CD4-positive, alpha-beta T cell (primary cell): Measurements from ENCODE around the gene EXOC3. TPM values are rescaled to one million over a fixed set of nuclear protein-coding genes. Genes with fewer than 3 reads are reported as not detected.
A peak's percentile ranks its signal among the peaks of the same experiment; 100 is the strongest.

Experiments
- ATAC-seq: fragments of 200-7000 bp; cut with Tn5 transposase; one replicate; pipeline ENCODE4 v1.10.0; 2022; ENCODE audit warnings: mild to moderate bottlenecking; ENCODE audit not compliant: poor library complexity
- CTCF ChIA-PET: fragments of 350-600 bp; sonication (Branson Sonifier 250); formaldehyde crosslinking; loops from one replicate; lab custom pipeline; 2021; ENCODE audit warnings: antibody characterized with exemption, inconsistent platforms; lab: Charles Lee
- POLR2A ChIA-PET: fragments of 350-600 bp; sonication (Branson Sonifier 250); formaldehyde crosslinking; loops from one replicate; lab custom pipeline; 2021; ENCODE audit warnings: antibody characterized with exemption, inconsistent platforms; lab: Charles Lee
- DNase-seq, 14 experiments: peaks; one replicate each; pipeline ENCODE4 v3.0.0-alpha.2; 2013 to 2020; ENCODE audit warnings: mixed read lengths in 2 of 14
- H3K27ac ChIP-seq, 2 donors: one replicate each; pipeline versions ENCODE4 v1.5.1 to v1.7.0; 2013; ENCODE audit warnings: low read length in 2 of 2, low read depth in 1 of 2, mild to moderate bottlenecking in 1 of 2
- H3K27me3 ChIP-seq, 2 experiments: 1 replicate in 1 of 2; 2 replicates in 1 of 2; pipeline versions ENCODE4 v1.6.1 to v1.7.0; 2013; ENCODE audit warnings: low read length in 2 of 2, control low read depth in 1 of 2, mild to moderate bottlenecking in 1 of 2, moderate library complexity in 1 of 2; ENCODE audit not compliant: insufficient read depth in 2 of 2, control insufficient read depth in 1 of 2
- H3K36me3 ChIP-seq: one replicate; pipeline ENCODE4 v1.6.1; 2013; ENCODE audit warnings: low read length, control low read depth; ENCODE audit not compliant: insufficient read depth
- H3K4me1 ChIP-seq: one replicate; pipeline ENCODE4 v1.6.1; 2013; ENCODE audit warnings: low read length, control low read depth; ENCODE audit not compliant: insufficient read depth
- H3K4me3 ChIP-seq: one replicate; pipeline ENCODE4 v1.5.1; 2013; ENCODE audit warnings: mild to moderate bottlenecking, low read length, moderate library complexity
- H3K9me3 ChIP-seq, 2 experiments: 1 replicate in 1 of 2; 2 replicates in 1 of 2; pipeline versions ENCODE4 v1.6.1 to v1.7.0; 2013; ENCODE audit warnings: low read length in 2 of 2, mild to moderate bottlenecking in 2 of 2, control low read depth in 1 of 2, moderate library complexity in 1 of 2; ENCODE audit not compliant: control insufficient read depth in 1 of 2, insufficient read depth in 1 of 2
- H3K27ac Mint-ChIP-seq: one replicate; pipeline ENCODE4 v1.8.0; 2020; ENCODE audit warnings: mixed read lengths
- H3K27me3 Mint-ChIP-seq: one replicate; pipeline ENCODE4 v1.8.0; 2021; ENCODE audit warnings: mixed read lengths
- H3K36me3 Mint-ChIP-seq: one replicate; pipeline ENCODE4 v1.8.0; 2021; ENCODE audit warnings: low read depth, mixed read lengths
- H3K4me1 Mint-ChIP-seq: one replicate; pipeline ENCODE4 v1.8.0; 2021; ENCODE audit warnings: low read depth, mixed read lengths
- H3K4me3 Mint-ChIP-seq: one replicate; pipeline ENCODE4 v1.8.0; 2020; ENCODE audit warnings: mild to moderate bottlenecking, mixed read lengths
- H3K9me3 Mint-ChIP-seq: one replicate; pipeline ENCODE4 v1.8.0; 2020; ENCODE audit warnings: mixed read lengths
- intact Hi-C, 2 experiments: fragments of 100-400 bp; cut with DNase I in 1 of 2; cut with micrococcal nuclease in 1 of 2; formaldehyde crosslinking; loops; one replicate each; pipeline versions ENCODE4 v1.15.1 to v1.9.0; 2023 to 2025; cut with DNase I, micrococcal nuclease
- total RNA-seq, 174 experiments: library from RNA in 2 of 174; stranded (reverse) in 2 of 174; gene quantifications; one replicate each; pipeline ENCODE4 v1.2.3 and lab custom pipeline; 2021 to 2026
- TF ChIP-seq, protein P1 (sequence below): fragments of 200-600 bp; IDR thresholded peaks from one replicate; pipeline ENCODE4 v1.8.0; 2022; ENCODE audit warnings: antibody characterized with exemption, mild to moderate bottlenecking

EXOC3 gene
- total RNA-seq, 2 experiments from 2014 or later: 82.4 to 84.1 TPM

DNA sequence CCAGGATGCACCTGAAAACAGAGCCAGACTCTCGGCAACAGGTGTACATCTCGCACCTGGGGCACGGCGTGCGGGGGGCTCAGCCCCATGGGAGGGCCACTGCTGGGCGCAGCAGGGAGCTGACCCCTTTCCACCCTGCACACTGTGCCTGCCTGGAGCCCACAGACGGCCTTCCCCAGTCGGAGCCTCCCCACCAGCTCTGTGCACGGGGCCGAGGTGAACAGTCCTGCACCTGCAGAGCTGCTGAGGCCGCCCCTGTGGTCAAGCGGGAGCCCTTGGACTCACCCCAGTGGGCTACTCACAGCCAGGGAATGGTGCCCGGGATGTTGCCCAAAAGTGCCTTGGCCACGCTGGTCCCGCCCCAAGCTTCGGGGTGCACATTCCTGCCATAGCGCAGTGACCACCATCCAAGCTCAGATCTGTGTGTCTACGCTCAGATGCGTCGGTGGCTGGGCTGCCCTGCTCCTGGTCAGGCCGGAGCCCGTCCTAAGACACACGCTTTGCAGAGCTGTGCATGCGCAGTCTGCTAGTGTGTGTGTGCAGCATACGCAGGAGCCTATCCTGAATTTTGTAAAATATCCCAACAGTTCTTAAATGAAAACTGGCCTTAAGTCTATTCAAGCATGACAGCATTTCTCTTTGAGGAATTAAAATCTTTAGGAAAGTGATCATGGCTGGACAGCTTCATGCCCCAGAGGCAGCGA is 8.4 kb upstream of the EXOC3 start:
- no peaks in the 10 kb centered on the region for H3K36me3 Mint-ChIP-seq
- CTCF ChIA-PET: no interaction called here
- TF ChIP-seq, protein P1, sequence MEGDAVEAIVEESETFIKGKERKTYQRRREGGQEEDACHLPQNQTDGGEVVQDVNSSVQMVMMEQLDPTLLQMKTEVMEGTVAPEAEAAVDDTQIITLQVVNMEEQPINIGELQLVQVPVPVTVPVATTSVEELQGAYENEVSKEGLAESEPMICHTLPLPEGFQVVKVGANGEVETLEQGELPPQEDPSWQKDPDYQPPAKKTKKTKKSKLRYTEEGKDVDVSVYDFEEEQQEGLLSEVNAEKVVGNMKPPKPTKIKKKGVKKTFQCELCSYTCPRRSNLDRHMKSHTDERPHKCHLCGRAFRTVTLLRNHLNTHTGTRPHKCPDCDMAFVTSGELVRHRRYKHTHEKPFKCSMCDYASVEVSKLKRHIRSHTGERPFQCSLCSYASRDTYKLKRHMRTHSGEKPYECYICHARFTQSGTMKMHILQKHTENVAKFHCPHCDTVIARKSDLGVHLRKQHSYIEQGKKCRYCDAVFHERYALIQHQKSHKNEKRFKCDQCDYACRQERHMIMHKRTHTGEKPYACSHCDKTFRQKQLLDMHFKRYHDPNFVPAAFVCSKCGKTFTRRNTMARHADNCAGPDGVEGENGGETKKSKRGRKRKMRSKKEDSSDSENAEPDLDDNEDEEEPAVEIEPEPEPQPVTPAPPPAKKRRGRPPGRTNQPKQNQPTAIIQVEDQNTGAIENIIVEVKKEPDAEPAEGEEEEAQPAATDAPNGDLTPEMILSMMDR: no peak
- H3K4me3 ChIP-seq: no peak overlapping the region
- H3K27me3 ChIP-seq: peaks cover 0 to 4% of the 10 kb centered on the region in 2 experiments
- H3K4me3 Mint-ChIP-seq: no peak overlapping the region
- H3K9me3 ChIP-seq: no peaks in the 10 kb centered on the region
- intact Hi-C loops: no loop called here
- H3K9me3 Mint-ChIP-seq: no peaks in the 10 kb centered on the region
- ATAC-seq (no peak), DNase-seq (peak in 1 of 14 experiments; percentile 7)
- peaks cover 8% of the 10 kb centered on the region for H3K27me3 Mint-ChIP-seq
- no peaks in the 10 kb centered on the region for H3K4me1 Mint-ChIP-seq
- no peaks in the 10 kb centered on the region for H3K4me1 ChIP-seq
- H3K27ac Mint-ChIP-seq: no peak overlapping the region
- H3K36me3 ChIP-seq: no peaks in the 10 kb centered on the region
- H3K27ac ChIP-seq: no peak overlapping the region
- POLR2A ChIA-PET: no interaction called here

DNA sequence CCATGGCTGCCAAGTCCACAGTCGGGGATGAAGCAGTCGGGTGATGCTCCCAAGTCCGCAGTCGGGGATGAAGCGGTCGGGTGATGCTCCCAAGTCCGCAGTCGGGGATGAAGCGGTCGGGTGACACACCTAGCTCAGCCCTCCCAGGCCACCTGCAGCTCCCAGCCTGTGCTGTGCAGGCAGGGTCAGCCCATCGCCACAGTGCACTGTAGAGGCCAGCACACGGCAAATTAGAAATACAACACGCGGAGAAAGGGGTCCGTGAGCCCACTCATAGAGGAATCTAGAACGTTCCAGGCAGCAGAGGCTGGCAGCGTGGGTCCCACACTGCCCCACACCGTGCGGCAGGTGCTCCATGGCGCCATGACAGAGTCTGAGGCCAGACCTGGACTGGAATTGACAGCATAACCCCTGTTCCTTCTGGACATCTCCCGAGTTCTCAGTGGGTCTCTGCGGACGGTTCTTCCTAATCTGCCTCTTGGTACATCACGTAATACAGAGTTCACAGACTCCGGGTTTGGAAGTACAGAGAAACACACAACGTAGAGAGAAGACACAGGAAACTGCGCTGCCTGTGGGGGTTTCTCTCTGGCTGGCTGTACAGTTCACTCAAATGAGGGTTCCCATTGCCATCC is 7.7 kb upstream of the EXOC3 start:
- ChIA-PET CTCF (no interaction called here), POLR2A (no interaction called here)
- Mint-ChIP-seq H3K4me1 (no peaks in the 10 kb centered on the region), H3K27ac (no peak overlapping the region), H3K27me3 (peaks cover 3% of the 10 kb centered on the region), H3K36me3 (no peaks in the 10 kb centered on the region), H3K4me3 (no peak overlapping the region), H3K9me3 (no peaks in the 10 kb centered on the region)
- TF ChIP-seq, protein P1: no peak
- Histone ChIP-seq H3K27me3 (peaks cover 0 to 4% of the 10 kb centered on the region in 2 experiments), H3K27ac (no peak overlapping the region), H3K4me1 (no peaks in the 10 kb centered on the region), H3K36me3 (no peaks in the 10 kb centered on the region), H3K9me3 (no peaks in the 10 kb centered on the region), H3K4me3 (no peak overlapping the region)
- intact Hi-C loops: no loop called here
- DNase-seq (no peak), ATAC-seq (no peak)

DNA sequence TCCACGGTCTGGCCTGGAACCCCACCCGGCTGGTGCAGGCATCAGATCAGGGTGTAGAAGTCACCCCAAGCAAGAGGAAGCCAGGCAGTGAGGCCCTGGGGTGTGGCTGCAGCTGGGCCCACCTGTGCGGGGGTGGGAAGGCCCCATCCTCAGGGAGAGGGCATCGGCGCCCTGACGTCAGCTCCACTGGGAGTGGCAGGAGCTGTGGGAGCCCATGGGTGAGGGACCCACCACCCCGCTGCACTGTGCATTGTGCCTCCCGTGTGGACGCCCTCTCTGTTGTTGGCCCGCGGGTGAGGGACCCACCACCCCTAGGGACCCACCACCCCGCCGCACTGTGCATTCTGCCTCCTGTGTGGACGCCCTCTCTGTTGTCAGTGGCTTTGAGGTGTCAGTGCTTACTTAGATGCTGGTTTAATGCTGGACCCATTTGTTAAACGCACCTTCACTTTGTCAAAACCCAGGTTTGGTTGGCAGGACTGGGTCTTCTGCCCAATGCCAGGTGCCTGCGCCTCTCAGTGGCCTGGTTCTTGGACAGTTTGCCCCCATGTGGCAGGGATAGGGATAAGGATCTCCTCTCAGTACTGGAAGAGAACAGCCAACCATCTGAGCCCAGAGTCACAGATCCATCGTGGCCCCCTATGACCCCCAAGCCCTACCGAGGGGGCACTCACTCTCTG is 6.9 kb upstream of the EXOC3 start:
- Histone ChIP-seq H3K4me3 (no peak overlapping the region), H3K9me3 (no peaks in the 10 kb centered on the region), H3K36me3 (no peaks in the 10 kb centered on the region), H3K27ac (no peak overlapping the region), H3K27me3 (peaks cover 0 to 4% of the 10 kb centered on the region in 2 experiments), H3K4me1 (no peaks in the 10 kb centered on the region)
- intact Hi-C loops: no loop called here
- ATAC-seq (no peak), DNase-seq (peak in 1 of 14 experiments; percentile 31)
- Mint-ChIP-seq H3K27me3 (peaks cover 3% of the 10 kb centered on the region), H3K4me1 (no peaks in the 10 kb centered on the region), H3K9me3 (no peaks in the 10 kb centered on the region), H3K36me3 (no peaks in the 10 kb centered on the region), H3K4me3 (no peak overlapping the region), H3K27ac (no peak overlapping the region)
- POLR2A ChIA-PET: no interaction called here
- CTCF ChIA-PET: no interaction called here
- TF ChIP-seq, protein P1: no peak
